ENCODE results near the gene MUC5AC. TPM values are rescaled to one million over a fixed set of nuclear protein-coding genes. Genes with fewer than 3 reads are reported as not detected.

Gene MUC5AC
- polyA plus RNA-seq, 1 donor = 0.37 TPM

- no peaks in the 10 kb centered on the region for H3K4me1 ChIP-seq (ENCODE audit: control insufficient read depth, insufficient read depth, low read length)
- no peaks in the 10 kb centered on the region for H3K36me3 ChIP-seq (ENCODE audit: control insufficient read depth, insufficient read depth, low read length)
- DNase-seq = no peak
- H3K27me3 ChIP-seq (ENCODE audit: control insufficient read depth, insufficient read depth, low read length) = peaks cover 4% of the 10 kb centered on the region
- no CpG with 5 or more reads among the region's 59 CpGs for WGBS (ENCODE audit: insufficient coverage, low lambda C conversion rate)
- H3K27ac ChIP-seq (ENCODE audit: low read length) = no peak overlapping the region
- H3K9me3 ChIP-seq (ENCODE audit: control insufficient read depth, low read depth, low read length) = peaks cover 29% of the 10 kb centered on the region
- H3K4me3 ChIP-seq (ENCODE audit: low read length) = no peak overlapping the region
Measured at GRCh38 chr11:1194231-1194976, 36.7 kb downstream of the MUC5AC start.

GRCh38 chr11:1194977-1195681, 37.4 kb downstream of the MUC5AC start:
- Histone ChIP-seq H3K36me3 (ENCODE audit: control insufficient read depth, insufficient read depth, low read length) (no peaks in the 10 kb centered on the region), H3K27ac (ENCODE audit: low read length) (no peak overlapping the region), H3K9me3 (ENCODE audit: control insufficient read depth, low read depth, low read length) (peaks cover 29% of the 10 kb centered on the region), H3K4me3 (ENCODE audit: low read length) (no peak overlapping the region), H3K27me3 (ENCODE audit: control insufficient read depth, insufficient read depth, low read length) (peaks cover 10% of the 10 kb centered on the region), H3K4me1 (ENCODE audit: control insufficient read depth, insufficient read depth, low read length) (no peaks in the 10 kb centered on the region)
- no peak for DNase-seq
- WGBS (ENCODE audit: insufficient coverage, low lambda C conversion rate) = no CpG with 5 or more reads among the region's 32 CpGs

GRCh38 chr11:1195682-1196515, 38.1 kb downstream of the MUC5AC start:
- H3K27ac ChIP-seq (ENCODE audit: low read length) = no peak overlapping the region
- no peaks in the 10 kb centered on the region for H3K36me3 ChIP-seq (ENCODE audit: control insufficient read depth, insufficient read depth, low read length)
- H3K4me3 ChIP-seq (ENCODE audit: low read length) = no peak overlapping the region
- peaks cover 17% of the 10 kb centered on the region for H3K27me3 ChIP-seq (ENCODE audit: control insufficient read depth, insufficient read depth, low read length)
- peaks cover 29% of the 10 kb centered on the region for H3K9me3 ChIP-seq (ENCODE audit: control insufficient read depth, low read depth, low read length)
- no peak for DNase-seq
- no CpG with 5 or more reads among the region's 41 CpGs for WGBS (ENCODE audit: insufficient coverage, low lambda C conversion rate)
- no peaks in the 10 kb centered on the region for H3K4me1 ChIP-seq (ENCODE audit: control insufficient read depth, insufficient read depth, low read length)

GRCh38 chr11:1196516-1197391, 39.0 kb downstream of the MUC5AC start:
- H3K27me3 ChIP-seq (ENCODE audit: control insufficient read depth, insufficient read depth, low read length) = peaks cover 20% of the 10 kb centered on the region
- H3K27ac ChIP-seq (ENCODE audit: low read length) = no peak overlapping the region
- H3K9me3 ChIP-seq (ENCODE audit: control insufficient read depth, low read depth, low read length) = peaks cover 29% of the 10 kb centered on the region
- no peak overlapping the region for H3K4me3 ChIP-seq (ENCODE audit: low read length)
- WGBS (ENCODE audit: insufficient coverage, low lambda C conversion rate) = no CpG with 5 or more reads among the region's 28 CpGs
- no peaks in the 10 kb centered on the region for H3K4me1 ChIP-seq (ENCODE audit: control insufficient read depth, insufficient read depth, low read length)
- DNase-seq = no peak
- H3K36me3 ChIP-seq (ENCODE audit: control insufficient read depth, insufficient read depth, low read length) = no peaks in the 10 kb centered on the region

GRCh38 chr11:1197431-1197885, 39.7 kb downstream of the MUC5AC start:
- H3K36me3 ChIP-seq (ENCODE audit: control insufficient read depth, insufficient read depth, low read length) = no peaks in the 10 kb centered on the region
- no peak overlapping the region for H3K27ac ChIP-seq (ENCODE audit: low read length)
- peaks cover 20% of the 10 kb centered on the region for H3K27me3 ChIP-seq (ENCODE audit: control insufficient read depth, insufficient read depth, low read length)
- H3K4me1 ChIP-seq (ENCODE audit: control insufficient read depth, insufficient read depth, low read length) = no peaks in the 10 kb centered on the region
- peaks cover 29% of the 10 kb centered on the region for H3K9me3 ChIP-seq (ENCODE audit: control insufficient read depth, low read depth, low read length)
- no peak overlapping the region for H3K4me3 ChIP-seq (ENCODE audit: low read length)
- DNase-seq = no peak
- no CpG with 5 or more reads among the region's 29 CpGs for WGBS (ENCODE audit: insufficient coverage, low lambda C conversion rate)

- WGBS (ENCODE audit: insufficient coverage, low lambda C conversion rate) = no CpG with 5 or more reads among the region's 33 CpGs
- peaks cover 20% of the 10 kb centered on the region for H3K27me3 ChIP-seq (ENCODE audit: control insufficient read depth, insufficient read depth, low read length)
- H3K36me3 ChIP-seq (ENCODE audit: control insufficient read depth, insufficient read depth, low read length) = no peaks in the 10 kb centered on the region
- no peaks in the 10 kb centered on the region for H3K4me1 ChIP-seq (ENCODE audit: control insufficient read depth, insufficient read depth, low read length)
- no peak overlapping the region for H3K27ac ChIP-seq (ENCODE audit: low read length)
- H3K4me3 ChIP-seq (ENCODE audit: low read length) = no peak overlapping the region
- DNase-seq = no peak
- H3K9me3 ChIP-seq (ENCODE audit: control insufficient read depth, low read depth, low read length) = peaks cover 28% of the 10 kb centered on the region
Measured at GRCh38 chr11:1197886-1198560, 40.3 kb downstream of the MUC5AC start.

GRCh38 chr11:1198561-1199240, 40.9 kb downstream of the MUC5AC start:
- Histone ChIP-seq H3K4me1 (ENCODE audit: control insufficient read depth, insufficient read depth, low read length) (no peaks in the 10 kb centered on the region), H3K27ac (ENCODE audit: low read length) (no peak overlapping the region), H3K9me3 (ENCODE audit: control insufficient read depth, low read depth, low read length) (peaks cover 21% of the 10 kb centered on the region), H3K4me3 (ENCODE audit: low read length) (no peak overlapping the region), H3K36me3 (ENCODE audit: control insufficient read depth, insufficient read depth, low read length) (no peaks in the 10 kb centered on the region), H3K27me3 (ENCODE audit: control insufficient read depth, insufficient read depth, low read length) (peaks cover 20% of the 10 kb centered on the region)
- DNase-seq = no peak
- WGBS (ENCODE audit: insufficient coverage, low lambda C conversion rate) = no CpG with 5 or more reads among the region's 26 CpGs

GRCh38 chr11:1199241-1199750, 41.5 kb downstream of the MUC5AC start:
- H3K36me3 ChIP-seq (ENCODE audit: control insufficient read depth, insufficient read depth, low read length) = no peaks in the 10 kb centered on the region
- WGBS (ENCODE audit: insufficient coverage, low lambda C conversion rate) = no CpG with 5 or more reads among the region's 27 CpGs
- no peak overlapping the region for H3K27ac ChIP-seq (ENCODE audit: low read length)
- H3K9me3 ChIP-seq (ENCODE audit: control insufficient read depth, low read depth, low read length) = peaks cover 15% of the 10 kb centered on the region
- DNase-seq = no peak
- H3K4me3 ChIP-seq (ENCODE audit: low read length) = no peak overlapping the region
- no peaks in the 10 kb centered on the region for H3K4me1 ChIP-seq (ENCODE audit: control insufficient read depth, insufficient read depth, low read length)
- H3K27me3 ChIP-seq (ENCODE audit: control insufficient read depth, insufficient read depth, low read length) = peaks cover 20% of the 10 kb centered on the region

Measured in large intestine (tissue), 3 donors.